IMR-90 (cell line): Measurements from ENCODE around the gene S1PR5. TPM values are rescaled to one million over a fixed set of nuclear protein-coding genes. Genes with fewer than 3 reads are reported as not detected.

ENCODE experiments used
- ATAC-seq: fragments of 200-7000 bp; cut with Tn5 transposase; 2 replicates; pipeline ENCODE4 v1.9.1; 2020; ENCODE audit warnings: low read depth, mild to moderate bottlenecking, moderate library complexity
- BruUV-seq: library from RNA; stranded (reverse); fragments of 400-500 nt; replicated peaks from 2 replicates; lab custom pipeline; 2021; lab: Mats Ljungman, UMichigan
- CTCF ChIA-PET: fragments of 300-600 bp; formaldehyde crosslinking; extraction: SDS; loops from one replicate; lab custom pipeline; 2021; ENCODE audit warnings: antibody characterized with exemption; lab: Yijun Ruan, JAX
- POLR2A ChIA-PET: fragments of 300-600 bp; sonication (Branson Sonifier 250); formaldehyde crosslinking; loops from one replicate; lab custom pipeline; 2022; ENCODE audit warnings: antibody characterized with exemption; ENCODE audit not compliant: unreplicated experiment; lab: Charles Lee
- DNase-seq: peaks from one replicate; pipeline ENCODE4 v3.0.0; 2013
- H2AFZ ChIP-seq: replicated peaks from 2 replicates; pipeline ENCODE3; 2013; ENCODE audit warnings: low read length, mild to moderate bottlenecking; ENCODE audit not compliant: poor library complexity
- H2AK5ac ChIP-seq: 2 replicates; pipeline ENCODE4 v1.6.1; 2013; ENCODE audit warnings: low read depth, low read length, inconsistent platforms
- H2AK9ac ChIP-seq: replicated peaks from 2 replicates; pipeline ENCODE3; 2013; ENCODE audit warnings: mild to moderate bottlenecking, low read depth, low read length, moderate library complexity; ENCODE audit not compliant: poor library complexity
- H2BK120ac ChIP-seq: 2 replicates; pipeline ENCODE4 v1.6.1; 2013; ENCODE audit warnings: low read depth, low read length, inconsistent platforms
- H2BK15ac ChIP-seq: 3 replicates; pipeline ENCODE4 v1.6.1; 2013; ENCODE audit warnings: low read depth, low read length, inconsistent platforms
- H2BK20ac ChIP-seq: 2 replicates; pipeline ENCODE4 v1.6.1; 2013; ENCODE audit warnings: low read depth, mild to moderate bottlenecking, inconsistent platforms, low read length, moderate library complexity
- H2BK5ac ChIP-seq: 2 replicates; pipeline ENCODE4 v1.6.1; 2013; ENCODE audit warnings: mild to moderate bottlenecking, low read depth, low read length, inconsistent platforms; ENCODE audit not compliant: poor library complexity, severe bottlenecking
- H3K14ac ChIP-seq: replicated peaks from 2 replicates; pipeline ENCODE4 v1.6.1; 2013; ENCODE audit warnings: low read depth, low read length, inconsistent platforms
- H3K18ac ChIP-seq: 2 replicates; pipeline ENCODE4 v1.6.1; 2013; ENCODE audit warnings: low read depth, low read length, control low read depth
- H3K23ac ChIP-seq: 2 replicates; pipeline ENCODE4 v1.6.1; 2013; ENCODE audit warnings: low read depth, low read length, inconsistent platforms
- H3K27ac ChIP-seq: 2 replicates; pipeline ENCODE4 v1.5.1; 2013; ENCODE audit warnings: mild to moderate bottlenecking, control low read depth, low read length; ENCODE audit not compliant: insufficient read depth
- H3K27me3 ChIP-seq: 2 replicates; pipeline ENCODE4 v1.6.1; 2013; ENCODE audit warnings: low read length; ENCODE audit not compliant: control insufficient read depth, insufficient read depth
- H3K36me3 ChIP-seq: 2 replicates; pipeline ENCODE4 v1.6.1; 2013; ENCODE audit warnings: low read length, mixed read lengths; ENCODE audit not compliant: control insufficient read depth, insufficient read depth
- H3K4ac ChIP-seq: 2 replicates; pipeline ENCODE4 v1.6.1; 2013; ENCODE audit warnings: low read depth, low read length, inconsistent platforms
- H3K4me1 ChIP-seq: 2 replicates; pipeline ENCODE4 v1.6.1; 2013; ENCODE audit warnings: low read length, mixed read lengths; ENCODE audit not compliant: control insufficient read depth, insufficient read depth
- H3K4me2 ChIP-seq: 2 replicates; pipeline ENCODE4 v1.6.1; 2013; ENCODE audit warnings: low read depth, mild to moderate bottlenecking, control low read depth, low read length, moderate library complexity
- H3K4me3 ChIP-seq: 2 replicates; pipeline ENCODE4 v1.5.1; 2013; ENCODE audit warnings: low read depth, mild to moderate bottlenecking, control low read depth, low read length, moderate library complexity; ENCODE audit not compliant: insufficient read depth
- H3K56ac ChIP-seq: 2 replicates; pipeline ENCODE4 v1.6.1; 2013; ENCODE audit warnings: low read length, inconsistent platforms; ENCODE audit not compliant: insufficient read depth; ENCODE audit errors: extremely low read depth
- H3K79me1 ChIP-seq, 2 experiments: 2 replicates each; pipeline ENCODE4 v1.6.1; 2013; ENCODE audit warnings: low read length in 2 of 2, inconsistent platforms in 1 of 2, low read depth in 1 of 2
- H3K9ac ChIP-seq: 2 replicates; pipeline ENCODE4 v1.6.1; 2013; ENCODE audit warnings: low read depth, low read length, control low read depth
- H3K9me1 ChIP-seq: 2 replicates; pipeline ENCODE4 v1.6.1; 2013; ENCODE audit warnings: low read length, inconsistent platforms; ENCODE audit not compliant: insufficient read depth
- H3K9me3 ChIP-seq: 2 replicates; pipeline ENCODE4 v1.6.1; 2013; ENCODE audit warnings: low read length; ENCODE audit not compliant: control insufficient read depth, insufficient read depth
- H4K20me1 ChIP-seq: 2 replicates; pipeline ENCODE4 v1.6.1; 2013; ENCODE audit warnings: low read length, inconsistent platforms; ENCODE audit not compliant: insufficient read depth
- H4K5ac ChIP-seq: 2 replicates; pipeline ENCODE4 v1.6.1; 2013; ENCODE audit warnings: mild to moderate bottlenecking, low read depth, low read length, control low read depth
- H4K8ac ChIP-seq, 2 experiments: 2 replicates each; pipeline ENCODE4 v1.6.1; 2013; ENCODE audit warnings: low read depth in 2 of 2, low read length in 2 of 2, control low read depth in 1 of 2, inconsistent platforms in 1 of 2
- H4K91ac ChIP-seq: 2 replicates; pipeline ENCODE4 v1.6.1; 2013; ENCODE audit warnings: low read depth, low read length, inconsistent platforms; ENCODE audit not compliant: insufficient read depth
- BHLHE40 ChIP-seq: fragments of 150-350 bp; IDR thresholded peaks from 2 replicates; pipeline ENCODE4 v1.6.1; 2016; ENCODE audit warnings: mild to moderate bottlenecking, low read depth, low read length
- CHD1 ChIP-seq: IDR thresholded peaks from 2 replicates; pipeline ENCODE4 v1.6.1; 2012; ENCODE audit warnings: low read depth, low read length, improper control_type of control experiment
- FOS ChIP-seq: fragments of 150-350 bp; IDR thresholded peaks from 2 replicates; pipeline ENCODE4 v1.6.1; 2016; ENCODE audit warnings: low read depth, low read length
- MAFK ChIP-seq: IDR thresholded peaks from 2 replicates; pipeline ENCODE4 v1.6.1; 2012; ENCODE audit warnings: low read depth, low read length, improper control_type of control experiment
- MAZ ChIP-seq: IDR thresholded peaks from 2 replicates; pipeline ENCODE4 v1.6.1; 2012; ENCODE audit warnings: low read depth, mild to moderate bottlenecking, low read length, improper control_type of control experiment, moderate library complexity, borderline replicate concordance
- MXI1 ChIP-seq: IDR thresholded peaks from 2 replicates; pipeline ENCODE4 v1.6.1; 2012; ENCODE audit warnings: low read depth, mild to moderate bottlenecking, low read length, moderate library complexity, borderline replicate concordance
- NFE2L2 ChIP-seq: fragments of 150-350 bp; IDR thresholded peaks from 2 replicates; pipeline ENCODE4 v1.6.1; 2016; ENCODE audit warnings: low read depth, mild to moderate bottlenecking, low read length
- POLR2A ChIP-seq: IDR thresholded peaks from 2 replicates; pipeline ENCODE4 v1.6.1; 2012; ENCODE audit warnings: mild to moderate bottlenecking, low read depth, low read length
- RAD21 ChIP-seq: IDR thresholded peaks from 2 replicates; pipeline ENCODE4 v1.6.1; 2012; ENCODE audit warnings: low read length, improper control_type of control experiment
- RCOR1 ChIP-seq: IDR thresholded peaks from 2 replicates; pipeline ENCODE4 v1.6.1; 2012; ENCODE audit warnings: mild to moderate bottlenecking, low read length, improper control_type of control experiment; ENCODE audit not compliant: insufficient replicate concordance
- SMC3 ChIP-seq: fragments of 150-350 bp; IDR thresholded peaks from 2 replicates; pipeline ENCODE4 v1.6.1; 2016; ENCODE audit warnings: low read depth, mild to moderate bottlenecking, antibody characterized with exemption, low read length, moderate library complexity
- WGBS, 2 experiments: methylation state at CpG; one replicate each; pipeline versions ENCODE4 v1.1.5 to v1.1.7; 2013; ENCODE audit warnings: missing lambda C conversion rate in 2 of 2; ENCODE audit not compliant: insufficient read length in 1 of 2; ENCODE audit errors: extremely low coverage in 2 of 2; 5-methylcytosine and 5-hydroxymethylcytosine counted together
- dilution Hi-C: fragments of 300-500 bp; cut with HindIII; formaldehyde crosslinking; loops from one replicate; pipeline ENCODE4 v1.14.3; 2018; ENCODE audit warnings: low sequenced_read_pairs; ENCODE audit not compliant: unreplicated experiment
- in situ Hi-C: fragments of 300-500 bp; cut with MboI; formaldehyde crosslinking; loops from 3 replicates; pipeline ENCODE4 v1.14.3; 2019; ENCODE audit warnings: low sequenced_read_pairs, inconsistent platforms, mixed read lengths
- intact Hi-C: fragments of 100-400 bp; cut with micrococcal nuclease; formaldehyde crosslinking; loops from 2 replicates; pipeline ENCODE4 v1.10.0; 2022
- polyA plus RNA-seq, 3 experiments: library from polyadenylated mRNA; depleted of rRNA; stranded (reverse); fragments of >200 nt; gene quantifications; 2 replicates each; pipeline ENCODE4 v1.2.3, GENCODE V29; 2012; ENCODE audit warnings: low replicate concordance in 1 of 3
- total RNA-seq: library from RNA; depleted of rRNA; stranded (reverse); fragments of >200 nt; gene quantifications from 2 replicates; pipeline ENCODE4 v1.2.3, GENCODE V29; 2012
- TF ChIP-seq, protein P1 (sequence below): conservative IDR thresholded peaks from 2 replicates; pipeline ENCODE4 v1.5.1; 2012; ENCODE audit warnings: mild to moderate bottlenecking, low read depth, low read length, improper control_type of control experiment
- TF ChIP-seq, protein P2 (sequence below): fragments of 150-350 bp; IDR thresholded peaks from 2 replicates; pipeline ENCODE4 v1.6.1; 2016; ENCODE audit warnings: low read depth, mild to moderate bottlenecking, low read length, moderate library complexity, borderline replicate concordance
- TF ChIP-seq, protein P3 (sequence below): fragments of 150-350 bp; IDR thresholded peaks from 2 replicates; pipeline ENCODE4 v1.6.1; 2017; ENCODE audit warnings: mild to moderate bottlenecking, antibody characterized with exemption, low read length, low read depth

Gene S1PR5
- total and polyA plus RNA-seq, 2 of the 4 experiments (the other 2 are of a cell fraction) = 0.36 to 0.55 TPM

DNA sequence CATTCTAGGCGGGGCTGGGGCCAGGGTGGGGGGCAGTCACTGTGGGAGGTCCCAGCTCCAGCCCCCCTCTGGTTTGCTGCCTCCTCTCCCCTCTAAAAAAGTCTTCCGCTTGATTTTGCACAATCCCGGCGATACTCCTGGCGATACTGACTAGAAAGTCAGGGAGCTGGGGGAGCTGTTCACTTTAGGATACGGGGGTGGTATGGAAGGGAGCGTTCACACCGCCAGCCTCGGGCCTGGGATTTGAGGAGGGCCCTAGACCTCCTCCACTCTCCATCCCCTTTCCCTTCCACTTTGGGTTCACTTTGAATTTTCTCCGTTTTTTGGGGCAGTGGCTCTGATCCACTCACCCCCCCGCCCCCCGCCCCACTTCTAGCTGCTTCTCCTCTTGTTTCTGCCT, 49.1 kb downstream of the S1PR5 start:
- POLR2A ChIA-PET = no interaction called here
- Histone ChIP-seq H4K20me1 (no peaks in the 10 kb centered on the region), H2BK20ac (no peak overlapping the region), H3K27me3 (no peaks in the 10 kb centered on the region), H3K23ac (no peak overlapping the region), H3K9ac (no peak overlapping the region), H2AK9ac (no peak overlapping the region), H3K4me2 (no peak overlapping the region), H3K4me1 (no peaks in the 10 kb centered on the region), H2AFZ (no peak overlapping the region), H4K91ac (no peak overlapping the region), H2BK5ac (no peak overlapping the region), H4K8ac (no peak overlapping the region), H3K56ac (no peak overlapping the region), H3K18ac (no peak overlapping the region), H3K9me3 (no peaks in the 10 kb centered on the region), H2BK120ac (no peak overlapping the region), H3K9me1 (no peaks in the 10 kb centered on the region), H3K4ac (no peak overlapping the region), H3K4me3 (no peak overlapping the region), H2BK15ac (no peak overlapping the region), H3K14ac (no peak overlapping the region), H4K5ac (no peak overlapping the region), H2AK5ac (no peak overlapping the region), H3K36me3 (peaks cover 16% of the 10 kb centered on the region), H3K79me1 (no peaks in the 10 kb centered on the region), H3K27ac (no peak overlapping the region)
- intact Hi-C loops (no loop called here), dilution Hi-C loops (no loop called here), in situ Hi-C loops (no loop called here)
- TF ChIP-seq RAD21 (no peak), POLR2A (no peak), RCOR1 (no peak), MAZ (no peak), BHLHE40 (no peak), SMC3 (no peak), FOS (no peak), CHD1 (no peak), MAFK (no peak), NFE2L2 (no peak), MXI1 (no peak)
- TF ChIP-seq, protein P1, sequence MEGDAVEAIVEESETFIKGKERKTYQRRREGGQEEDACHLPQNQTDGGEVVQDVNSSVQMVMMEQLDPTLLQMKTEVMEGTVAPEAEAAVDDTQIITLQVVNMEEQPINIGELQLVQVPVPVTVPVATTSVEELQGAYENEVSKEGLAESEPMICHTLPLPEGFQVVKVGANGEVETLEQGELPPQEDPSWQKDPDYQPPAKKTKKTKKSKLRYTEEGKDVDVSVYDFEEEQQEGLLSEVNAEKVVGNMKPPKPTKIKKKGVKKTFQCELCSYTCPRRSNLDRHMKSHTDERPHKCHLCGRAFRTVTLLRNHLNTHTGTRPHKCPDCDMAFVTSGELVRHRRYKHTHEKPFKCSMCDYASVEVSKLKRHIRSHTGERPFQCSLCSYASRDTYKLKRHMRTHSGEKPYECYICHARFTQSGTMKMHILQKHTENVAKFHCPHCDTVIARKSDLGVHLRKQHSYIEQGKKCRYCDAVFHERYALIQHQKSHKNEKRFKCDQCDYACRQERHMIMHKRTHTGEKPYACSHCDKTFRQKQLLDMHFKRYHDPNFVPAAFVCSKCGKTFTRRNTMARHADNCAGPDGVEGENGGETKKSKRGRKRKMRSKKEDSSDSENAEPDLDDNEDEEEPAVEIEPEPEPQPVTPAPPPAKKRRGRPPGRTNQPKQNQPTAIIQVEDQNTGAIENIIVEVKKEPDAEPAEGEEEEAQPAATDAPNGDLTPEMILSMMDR = no peak
- TF ChIP-seq, protein P2, sequence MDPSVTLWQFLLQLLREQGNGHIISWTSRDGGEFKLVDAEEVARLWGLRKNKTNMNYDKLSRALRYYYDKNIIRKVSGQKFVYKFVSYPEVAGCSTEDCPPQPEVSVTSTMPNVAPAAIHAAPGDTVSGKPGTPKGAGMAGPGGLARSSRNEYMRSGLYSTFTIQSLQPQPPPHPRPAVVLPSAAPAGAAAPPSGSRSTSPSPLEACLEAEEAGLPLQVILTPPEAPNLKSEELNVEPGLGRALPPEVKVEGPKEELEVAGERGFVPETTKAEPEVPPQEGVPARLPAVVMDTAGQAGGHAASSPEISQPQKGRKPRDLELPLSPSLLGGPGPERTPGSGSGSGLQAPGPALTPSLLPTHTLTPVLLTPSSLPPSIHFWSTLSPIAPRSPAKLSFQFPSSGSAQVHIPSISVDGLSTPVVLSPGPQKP = no peak
- TF ChIP-seq, protein P3, sequence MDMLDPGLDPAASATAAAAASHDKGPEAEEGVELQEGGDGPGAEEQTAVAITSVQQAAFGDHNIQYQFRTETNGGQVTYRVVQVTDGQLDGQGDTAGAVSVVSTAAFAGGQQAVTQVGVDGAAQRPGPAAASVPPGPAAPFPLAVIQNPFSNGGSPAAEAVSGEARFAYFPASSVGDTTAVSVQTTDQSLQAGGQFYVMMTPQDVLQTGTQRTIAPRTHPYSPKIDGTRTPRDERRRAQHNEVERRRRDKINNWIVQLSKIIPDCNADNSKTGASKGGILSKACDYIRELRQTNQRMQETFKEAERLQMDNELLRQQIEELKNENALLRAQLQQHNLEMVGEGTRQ = no peak
- DNase-seq (no peak), ATAC-seq (no peak)
- WGBS, 2 experiments = 60% methylated on average over 1 of the region's 12 CpGs; no CpG with 5 or more reads in 1 of the 2 experiments
- no TSS peak for BruUV-seq
- CTCF ChIA-PET = no interaction called here
